Gastrocnemius medialis (tissue), 4 donors: ENCODE data around the gene ACTN2.

Source experiments
- POLR2A ChIP-seq, 2 donors: fragments of 450-650 bp; IDR thresholded peaks; one replicate each; pipeline ENCODE4 v1.6.1; 2017; ENCODE audit warnings: antibody characterized with exemption in 2 of 2, mild to moderate bottlenecking in 2 of 2, moderate library complexity in 2 of 2
- TF ChIP-seq, protein P1 (sequence below), 5 experiments: fragments of 450-650 bp in 3 of 5; fragments of 200-600 bp in 2 of 5; sonication (generic) in 2 of 5; IDR thresholded peaks in 4 of 5; conservative IDR thresholded peaks in 1 of 5; 1 replicate in 4 of 5; 2 replicates in 1 of 5; pipeline ENCODE4 v1.5.1; 2016 to 2019; ENCODE audit warnings: antibody characterized with exemption in 5 of 5, mild to moderate bottlenecking in 3 of 5, moderate library complexity in 3 of 5

DNA sequence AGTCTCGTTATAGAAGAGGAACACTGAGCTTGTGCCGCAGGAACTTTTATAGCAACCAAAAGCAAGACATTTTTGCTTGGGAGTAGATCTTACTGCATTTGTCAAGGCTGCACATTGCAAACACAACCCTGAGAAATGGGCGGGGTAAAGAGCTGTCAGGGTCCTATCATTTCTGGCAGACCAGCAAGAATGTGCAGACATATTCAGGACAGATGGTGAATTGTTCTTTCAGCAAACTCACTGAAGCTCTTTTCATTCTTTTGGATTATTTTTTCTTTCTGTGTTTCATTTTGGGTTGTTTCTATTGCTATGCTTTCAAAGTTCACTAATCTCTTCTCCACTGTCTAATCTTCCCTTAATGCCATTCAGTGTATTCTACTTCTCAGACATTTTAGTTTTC, 5.1 kb upstream of the ACTN2 start:
- TF ChIP-seq, protein P1, sequence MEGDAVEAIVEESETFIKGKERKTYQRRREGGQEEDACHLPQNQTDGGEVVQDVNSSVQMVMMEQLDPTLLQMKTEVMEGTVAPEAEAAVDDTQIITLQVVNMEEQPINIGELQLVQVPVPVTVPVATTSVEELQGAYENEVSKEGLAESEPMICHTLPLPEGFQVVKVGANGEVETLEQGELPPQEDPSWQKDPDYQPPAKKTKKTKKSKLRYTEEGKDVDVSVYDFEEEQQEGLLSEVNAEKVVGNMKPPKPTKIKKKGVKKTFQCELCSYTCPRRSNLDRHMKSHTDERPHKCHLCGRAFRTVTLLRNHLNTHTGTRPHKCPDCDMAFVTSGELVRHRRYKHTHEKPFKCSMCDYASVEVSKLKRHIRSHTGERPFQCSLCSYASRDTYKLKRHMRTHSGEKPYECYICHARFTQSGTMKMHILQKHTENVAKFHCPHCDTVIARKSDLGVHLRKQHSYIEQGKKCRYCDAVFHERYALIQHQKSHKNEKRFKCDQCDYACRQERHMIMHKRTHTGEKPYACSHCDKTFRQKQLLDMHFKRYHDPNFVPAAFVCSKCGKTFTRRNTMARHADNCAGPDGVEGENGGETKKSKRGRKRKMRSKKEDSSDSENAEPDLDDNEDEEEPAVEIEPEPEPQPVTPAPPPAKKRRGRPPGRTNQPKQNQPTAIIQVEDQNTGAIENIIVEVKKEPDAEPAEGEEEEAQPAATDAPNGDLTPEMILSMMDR (IDR thresholded peaks at IDR 0.05 in 4 of 5, conservative IDR thresholded peaks at IDR 0.05 in 1 of 5) = no peak
- no peak for TF ChIP-seq POLR2A (IDR thresholded peaks at IDR 0.05)
